Metanephros (tissue), 1 donor: ENCODE measurements around the gene LHX4. TPM values are rescaled to one million over a fixed set of nuclear protein-coding genes. Genes with fewer than 3 reads are reported as not detected.

Experiments
- total RNA-seq: library from RNA; depleted of rRNA; stranded (reverse); fragments of >200 nt; gene quantifications from one replicate; pipeline ENCODE4 v1.2.3, GENCODE V29; 2014

The LHX4 gene
- total RNA-seq = not detected

DNA sequence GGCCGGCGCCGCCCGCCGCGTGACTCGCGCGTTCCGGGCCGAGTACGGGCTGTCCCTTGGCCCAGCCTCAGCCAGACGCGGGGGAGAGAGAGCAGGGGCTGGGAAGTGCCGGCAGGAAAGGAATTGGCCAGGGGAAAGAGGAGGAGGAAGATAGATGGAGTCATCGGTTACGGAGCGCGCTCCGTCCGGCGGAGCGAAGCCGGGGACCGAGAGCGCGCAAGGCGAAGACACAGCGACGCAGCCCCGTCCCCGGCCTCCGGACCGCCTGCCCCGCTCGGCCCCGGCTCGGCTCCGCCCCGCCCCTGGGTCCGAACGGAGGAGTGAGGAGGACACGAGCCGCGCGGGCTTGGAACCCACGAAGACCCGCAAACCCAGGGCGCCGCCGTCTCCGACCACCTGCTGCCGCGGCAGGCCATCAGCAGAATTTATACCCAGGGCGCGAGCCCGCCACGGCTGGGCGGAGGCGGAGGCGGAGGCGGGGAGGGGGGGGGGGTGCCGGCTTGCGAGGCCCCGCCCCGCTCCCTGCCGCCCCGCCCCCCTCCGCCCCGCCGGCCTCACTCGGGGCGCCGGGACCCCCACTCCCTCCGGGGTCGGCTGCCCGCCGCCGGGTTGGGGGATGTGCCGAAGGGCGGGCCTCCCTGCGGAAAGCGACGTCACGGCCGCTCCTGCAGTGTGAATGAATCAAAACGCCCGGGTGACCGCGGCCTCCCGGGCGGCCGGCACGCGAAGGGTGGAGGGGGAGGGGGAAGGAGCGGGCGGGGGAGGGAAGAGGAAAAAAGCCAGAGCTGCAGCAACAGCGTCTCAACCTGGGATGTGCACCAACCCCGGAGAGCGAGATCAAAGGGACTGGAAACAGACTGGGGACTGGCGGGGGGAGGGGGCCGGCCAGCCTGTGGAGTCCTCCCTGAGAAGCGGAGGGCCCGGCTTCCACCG lies at the start of gene LHX4:
TSS of gene LHX4 (plus strand) at position 782 of the 933 bp plus-strand sequence. CDS start 266 bp downstream, outside the sequence.

Other genes starting within 250 kb of the LHX4 start
- 46.3 TPM for gene QSOX1, start 75.4 kb upstream of the LHX4 start, total RNA-seq